Measurements from ENCODE around the gene RBM27. TPM values are rescaled to one million over a fixed set of nuclear protein-coding genes. Genes with fewer than 3 reads are reported as not detected.
"Not testable (repeated sequence)": the region's sequence is repeated elsewhere in the genome, so short reads cannot be mapped to it uniquely, and the experiment has no call there.

The RBM27 gene
- total and polyA plus RNA-seq, 8 donors: 3.1 to 8.9 (median 4.8) TPM

GRCh38 chr5:146193285-146193684, 10.1 kb upstream of the RBM27 start:
- no peak for FAIRE-seq
- ATAC-seq: no peak
- TF ChIP-seq, protein P1, sequence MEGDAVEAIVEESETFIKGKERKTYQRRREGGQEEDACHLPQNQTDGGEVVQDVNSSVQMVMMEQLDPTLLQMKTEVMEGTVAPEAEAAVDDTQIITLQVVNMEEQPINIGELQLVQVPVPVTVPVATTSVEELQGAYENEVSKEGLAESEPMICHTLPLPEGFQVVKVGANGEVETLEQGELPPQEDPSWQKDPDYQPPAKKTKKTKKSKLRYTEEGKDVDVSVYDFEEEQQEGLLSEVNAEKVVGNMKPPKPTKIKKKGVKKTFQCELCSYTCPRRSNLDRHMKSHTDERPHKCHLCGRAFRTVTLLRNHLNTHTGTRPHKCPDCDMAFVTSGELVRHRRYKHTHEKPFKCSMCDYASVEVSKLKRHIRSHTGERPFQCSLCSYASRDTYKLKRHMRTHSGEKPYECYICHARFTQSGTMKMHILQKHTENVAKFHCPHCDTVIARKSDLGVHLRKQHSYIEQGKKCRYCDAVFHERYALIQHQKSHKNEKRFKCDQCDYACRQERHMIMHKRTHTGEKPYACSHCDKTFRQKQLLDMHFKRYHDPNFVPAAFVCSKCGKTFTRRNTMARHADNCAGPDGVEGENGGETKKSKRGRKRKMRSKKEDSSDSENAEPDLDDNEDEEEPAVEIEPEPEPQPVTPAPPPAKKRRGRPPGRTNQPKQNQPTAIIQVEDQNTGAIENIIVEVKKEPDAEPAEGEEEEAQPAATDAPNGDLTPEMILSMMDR (IDR thresholded peaks at IDR 0.05): no peak
- H3K4me1 ChIP-seq: no peaks in the 10 kb centered on the region
- intact Hi-C loops (cut with DNase I): no loop called here
- H3K4me3 ChIP-seq: no peak overlapping the region
- no peaks in the 10 kb centered on the region for H3K9me3 ChIP-seq
- H3K27ac ChIP-seq: no peak overlapping the region
- no peaks in the 10 kb centered on the region for H3K27me3 ChIP-seq
- H3K36me3 ChIP-seq: no peaks in the 10 kb centered on the region
- DNase-seq: no peak
- WGBS, 2 donors: 72 to 88% methylated on average over 1 of the region's 1 CpG

DNA sequence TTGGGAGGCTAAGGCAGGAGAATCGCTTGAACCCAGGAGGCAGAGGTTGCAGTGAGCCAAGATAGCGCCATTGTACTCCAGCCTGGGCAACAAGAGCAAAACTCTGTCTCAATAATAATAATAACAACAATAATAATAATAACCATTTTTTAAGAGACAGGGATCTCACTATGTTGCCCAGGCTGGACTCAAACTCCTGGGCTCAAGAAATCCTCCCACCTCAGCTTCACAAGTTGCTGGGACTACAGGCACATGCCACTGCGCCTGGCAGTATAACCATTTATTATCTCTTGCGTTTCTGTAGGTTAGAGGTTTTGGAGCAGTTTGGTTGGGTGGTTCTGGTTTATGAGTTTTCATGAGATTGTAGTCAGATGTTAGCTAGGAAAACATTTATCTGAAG, 8.4 kb upstream of the RBM27 start:
- H3K27me3 ChIP-seq; H3K27ac ChIP-seq; intact Hi-C loops (cut with DNase I); FAIRE-seq; H3K9me3 ChIP-seq; H3K4me1 ChIP-seq; DNase-seq; H3K36me3 ChIP-seq; H3K4me3 ChIP-seq; ATAC-seq: not testable (repeated sequence)
- 88 to 97% methylated on average over 4 of the region's 4 CpGs for WGBS, 2 donors

- WGBS, 2 donors: 86 to 90% methylated on average over 6 of the region's 6 CpGs
- Histone ChIP-seq H3K27me3 (no peaks in the 10 kb centered on the region), H3K4me1 (no peaks in the 10 kb centered on the region), H3K36me3 (no peaks in the 10 kb centered on the region), H3K9me3 (no peaks in the 10 kb centered on the region), H3K4me3 (no peak overlapping the region), H3K27ac (no peak overlapping the region)
- FAIRE-seq (no peak), DNase-seq (no peak), ATAC-seq (no peak)
- TF ChIP-seq, protein P1 (IDR thresholded peaks at IDR 0.05): no peak
- intact Hi-C loops (cut with DNase I): no loop called here
These were observed 6.9 kb upstream of the RBM27 start for GRCh38 chr5:146196459-146197048.

- H3K27me3 ChIP-seq: no peaks in the 10 kb centered on the region
- no peak overlapping the region for H3K27ac ChIP-seq
- no peak overlapping the region for H3K4me3 ChIP-seq
- intact Hi-C loops (cut with DNase I): no loop called here
- DNase-seq (no peak), ATAC-seq (no peak), FAIRE-seq (no peak)
- peaks cover 0 to 8% (median 5%) of the 10 kb centered on the region in 3 donors for H3K4me1 ChIP-seq
- H3K36me3 ChIP-seq: no peaks in the 10 kb centered on the region
- no peaks in the 10 kb centered on the region for H3K9me3 ChIP-seq
- 75 to 77% methylated on average over 6 of the region's 6 CpGs for WGBS, 2 donors
- TF ChIP-seq, protein P1 (IDR thresholded peaks at IDR 0.05): no peak
These were observed 4.1 kb upstream of the RBM27 start for GRCh38 chr5:146199176-146199815.

- H3K27ac ChIP-seq; H3K27me3 ChIP-seq; intact Hi-C loops (cut with DNase I); H3K9me3 ChIP-seq; ATAC-seq; FAIRE-seq; H3K4me3 ChIP-seq; H3K36me3 ChIP-seq; DNase-seq: not testable (repeated sequence)
- WGBS, 2 donors: 95% methylated on average over 12 of the region's 12 CpGs
- H3K4me1 ChIP-seq: peaks cover 0 to 20% (median 10%) of the 10 kb centered on the region in 3 donors
These were observed 1.6 kb upstream of the RBM27 start for GRCh38 chr5:146201795-146202194.

- H3K4me3 ChIP-seq: peak overlapping the region; percentile 62 to 95 (median 80)
- TF ChIP-seq, protein P1 (IDR thresholded peaks at IDR 0.05): no peak
- intact Hi-C loops (cut with DNase I): no loop called here
- no peaks in the 10 kb centered on the region for H3K36me3 ChIP-seq
- no peak for DNase-seq
- H3K27me3 ChIP-seq: no peaks in the 10 kb centered on the region
- no peak for FAIRE-seq
- no peaks in the 10 kb centered on the region for H3K9me3 ChIP-seq
- peak overlapping the region in 3 of 4 donors; percentile 33 to 72 (median 69) for H3K27ac ChIP-seq
- H3K4me1 ChIP-seq: peaks cover 0 to 28% (median 10%) of the 10 kb centered on the region in 3 donors
- ATAC-seq: peak in 2 of 4 donors; percentile 22 to 27
- 1% methylated on average over 21 of the region's 21 CpGs for WGBS, 2 donors
These were observed 427 bp downstream of the RBM27 start for GRCh38 chr5:146203872-146204192.

All from pancreas (tissue), 10 donors.